HG02571 (cell line): Measurements from ENCODE around the gene PODXL.

Source experiments
- ATAC-seq: cut with Tn5 transposase; IDR thresholded peaks from one replicate; pipeline ENCODE4 v1.9.1; 2021; ENCODE audit warnings: mild to moderate bottlenecking, moderate library complexity; ENCODE audit not compliant: unreplicated experiment

The PODXL gene

DNA sequence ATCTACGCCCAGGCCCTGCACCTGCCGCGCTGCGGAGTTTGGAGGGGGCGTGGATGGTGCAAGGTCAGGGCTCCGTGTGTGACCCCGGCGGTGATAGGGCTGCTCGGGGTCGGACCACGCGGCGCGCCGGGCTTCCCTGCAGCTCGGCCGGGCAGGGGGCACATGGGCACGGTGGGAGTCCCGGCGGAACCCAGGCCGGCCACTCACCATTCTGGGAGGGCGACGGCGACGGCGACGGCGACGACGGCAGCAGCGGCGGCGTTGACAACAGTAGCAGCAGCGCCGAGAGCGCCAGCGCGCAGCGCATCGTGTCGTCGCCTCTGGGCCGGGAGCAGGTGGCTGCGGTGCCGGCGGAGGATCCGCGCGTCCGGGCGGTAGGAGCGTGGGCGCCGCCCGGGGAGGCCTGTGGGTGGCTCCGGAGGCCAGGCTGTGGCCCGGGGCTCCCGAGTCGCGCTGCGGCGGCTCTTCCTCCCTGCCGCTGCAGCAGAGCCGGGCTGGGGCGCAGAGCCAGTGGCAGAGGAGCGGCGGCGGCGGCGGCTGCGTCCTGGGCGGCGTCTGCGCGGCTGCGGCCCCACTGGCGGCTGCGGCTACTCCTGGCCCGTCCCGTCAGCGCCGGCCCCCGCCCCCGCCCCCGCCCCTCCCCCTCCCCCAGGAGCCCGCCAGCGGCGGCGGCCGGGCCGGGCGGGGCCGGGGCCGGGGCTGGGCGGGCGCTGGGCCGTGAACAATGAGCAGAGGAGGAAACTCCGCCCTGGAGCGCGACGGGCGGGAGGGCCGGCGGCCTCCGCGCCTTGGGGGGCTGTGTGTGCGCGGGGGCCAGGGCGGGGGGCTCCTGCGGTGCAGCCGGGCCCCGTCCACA, at the start of gene PODXL:
Gene PODXL, minus strand, starts transcription at position 576 of the 856 bp plus-strand sequence. Its CDS starts 269 bp downstream, at position 307.
- peak; percentile 80 for ATAC-seq

DNA sequence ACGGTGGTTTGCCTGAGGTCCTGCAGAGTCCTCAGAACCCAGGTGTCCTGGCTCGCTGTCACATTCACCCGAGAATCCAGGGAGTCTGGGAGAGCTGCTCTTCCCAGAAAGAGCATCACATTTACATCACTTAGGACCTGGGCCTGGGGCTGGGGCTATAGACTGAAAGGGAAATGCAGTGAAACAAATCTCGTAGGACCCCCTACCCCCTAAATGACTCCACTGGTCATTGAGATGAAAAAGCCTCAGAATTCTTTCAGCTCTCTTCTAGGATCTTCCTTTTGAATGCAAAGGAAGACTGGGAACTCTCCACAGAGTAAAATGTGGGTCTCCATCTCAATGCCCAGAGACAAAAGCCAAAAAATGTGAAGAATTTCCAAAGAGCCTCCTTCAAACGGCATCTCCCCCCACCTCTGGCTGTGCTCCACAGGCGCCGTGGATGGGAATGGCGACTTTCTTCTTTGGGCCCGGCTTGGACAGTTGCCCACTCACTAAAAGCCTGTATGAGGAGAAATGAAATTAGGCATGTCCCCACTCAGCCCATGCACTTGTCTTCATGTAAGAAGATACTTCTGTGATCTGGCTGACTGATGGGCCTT, 49.0 kb upstream of the PODXL start:
- ATAC-seq = no peak

DNA sequence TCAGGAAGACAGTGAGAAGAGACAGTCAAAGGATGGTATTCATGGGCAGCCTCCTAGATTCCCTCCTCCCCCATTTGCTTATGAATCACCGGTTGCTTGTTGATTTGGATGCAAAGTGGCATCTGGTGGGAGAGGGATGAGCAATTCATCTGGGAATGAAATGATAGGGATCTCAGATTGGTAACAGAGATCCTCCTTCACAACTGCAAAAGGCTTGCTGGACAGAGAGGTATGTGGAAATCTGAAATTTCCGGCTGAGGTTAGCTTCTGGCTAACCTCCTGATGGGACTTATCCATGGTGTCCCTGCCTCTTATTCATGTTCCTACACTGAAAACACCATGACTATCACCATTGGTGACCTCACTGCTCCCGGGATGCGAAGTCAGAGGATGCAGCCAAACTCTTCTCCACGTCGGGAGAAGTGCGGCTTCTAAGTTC, 48.4 kb upstream of the PODXL start:
- ATAC-seq = no peak

DNA sequence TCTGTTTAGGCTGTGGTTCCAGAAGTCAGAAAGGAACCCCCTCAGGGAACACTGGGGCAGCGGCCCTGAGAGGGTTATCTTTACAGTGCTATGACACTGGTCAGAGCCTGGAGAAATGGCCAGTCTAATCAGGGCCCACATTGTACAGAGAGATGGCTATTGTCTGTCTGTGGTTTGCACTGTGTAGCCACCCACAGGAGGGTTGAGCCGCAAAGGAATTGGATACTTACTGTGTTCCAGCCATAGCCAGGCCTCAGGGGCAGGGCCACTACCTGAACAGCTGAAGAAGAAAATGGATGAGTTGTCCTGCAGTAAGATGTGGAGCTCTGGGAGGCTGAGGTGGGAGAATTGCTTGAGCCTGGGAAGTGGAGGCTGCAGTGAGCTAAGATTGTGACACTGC, 47.5 kb upstream of the PODXL start:
- no peak for ATAC-seq

DNA sequence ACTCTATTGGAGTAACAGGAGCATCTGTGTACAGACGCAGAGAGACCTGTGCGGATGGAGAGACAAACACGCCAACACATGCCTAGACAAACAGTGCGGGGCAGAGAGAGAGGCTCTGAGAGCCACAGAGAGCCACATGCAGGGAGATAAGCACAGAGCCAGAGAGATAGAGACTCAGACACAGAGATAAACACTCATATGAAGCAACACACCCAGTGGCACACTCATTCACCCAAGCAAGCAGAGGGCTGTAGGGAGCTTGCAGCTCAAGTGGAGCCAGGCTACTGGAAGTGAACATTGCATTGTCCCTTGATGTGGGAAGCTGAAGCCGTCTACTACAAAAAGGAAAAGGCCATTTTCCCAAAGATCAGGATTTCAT, 46.6 kb upstream of the PODXL start:
- no peak for ATAC-seq

DNA sequence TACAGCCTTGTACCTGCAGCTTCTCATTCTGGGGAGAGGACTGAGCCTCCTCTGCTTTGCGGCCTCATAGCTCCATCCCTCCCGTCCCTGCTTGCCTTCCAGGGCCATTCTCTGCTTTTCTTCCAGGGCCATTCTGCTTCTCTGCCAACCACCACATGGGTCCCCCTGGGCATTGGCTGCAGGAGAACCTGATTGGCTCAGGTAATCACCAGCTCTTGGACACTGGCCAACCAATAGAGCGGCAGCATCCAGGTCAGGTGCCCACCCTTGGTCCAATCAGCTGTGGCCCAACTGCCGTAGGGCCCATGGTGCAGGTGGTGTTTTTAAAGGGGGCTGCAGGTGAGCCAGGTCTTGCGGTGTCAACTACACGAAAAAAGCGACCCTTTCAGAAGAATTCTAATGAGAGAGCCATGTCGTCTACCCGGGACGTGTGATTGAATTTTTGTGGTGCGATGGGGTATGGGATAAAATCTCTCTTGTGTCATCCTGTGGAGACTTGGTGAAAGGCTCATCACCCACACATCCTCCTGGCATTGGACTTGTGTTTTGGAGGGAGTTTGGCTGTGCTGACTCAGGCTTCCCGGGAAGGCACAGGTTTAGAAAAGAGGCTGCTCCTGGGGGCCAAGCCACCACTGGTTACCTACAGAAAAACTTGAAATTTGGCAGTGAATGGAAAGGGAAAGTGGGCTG, 46.0 kb upstream of the PODXL start:
- ATAC-seq = no peak

DNA sequence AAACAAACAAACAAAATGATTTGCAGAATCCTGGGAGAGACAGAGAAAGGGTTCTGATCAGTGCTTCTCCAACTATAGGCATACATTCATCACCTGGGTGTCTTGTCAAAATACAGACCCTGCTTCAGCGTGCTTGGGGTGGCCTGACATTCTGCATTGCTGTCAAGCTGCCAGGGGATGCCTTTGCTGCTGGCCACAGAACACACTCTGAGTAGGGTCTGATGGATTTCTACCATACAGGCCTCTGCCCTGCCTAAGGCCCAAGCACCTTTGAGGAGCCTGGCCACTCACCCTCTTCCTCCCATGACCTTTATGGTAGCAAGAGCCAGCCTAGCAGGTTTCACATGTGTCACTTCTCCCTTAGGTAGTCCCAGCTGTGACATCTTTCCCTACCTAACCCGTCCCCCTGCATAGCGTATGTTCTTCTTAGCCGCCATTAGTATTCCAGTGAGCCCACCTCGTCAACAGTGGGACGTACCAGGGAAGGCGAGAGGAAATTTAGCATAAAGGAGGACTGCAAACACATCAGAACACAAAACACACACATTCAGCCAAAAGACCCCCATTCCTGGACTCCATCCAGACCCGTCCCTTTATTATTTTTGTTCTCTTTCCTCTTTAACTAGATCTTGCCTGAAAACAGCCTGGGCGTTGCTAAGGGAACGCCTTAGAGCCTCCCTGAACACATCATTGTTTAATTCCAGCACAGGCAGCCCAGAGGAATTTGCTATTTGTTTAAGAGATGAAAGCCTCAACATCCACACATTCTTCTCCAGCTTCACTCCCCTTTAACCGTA, 43.9 kb upstream of the PODXL start:
- no peak for ATAC-seq

DNA sequence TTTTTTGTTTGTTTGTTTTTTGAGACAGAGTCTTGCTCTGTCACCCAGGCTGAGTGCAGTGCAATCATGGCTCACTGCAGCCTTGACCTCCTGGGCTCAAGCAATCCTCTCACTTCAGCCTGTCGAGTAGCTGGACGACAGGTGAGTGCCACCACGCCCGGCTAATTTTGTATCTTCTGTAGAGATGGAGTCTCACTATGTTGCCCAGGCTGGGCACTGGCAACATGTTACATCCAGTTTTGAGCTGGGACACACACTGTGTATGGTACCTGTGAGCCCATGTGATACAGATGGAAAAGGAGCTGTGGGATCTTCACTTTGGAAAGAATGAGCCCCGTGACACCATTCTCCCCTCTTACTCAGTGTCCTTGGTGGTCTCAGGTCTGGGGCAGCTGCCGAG, 40.4 kb upstream of the PODXL start:
- ATAC-seq = no peak

DNA sequence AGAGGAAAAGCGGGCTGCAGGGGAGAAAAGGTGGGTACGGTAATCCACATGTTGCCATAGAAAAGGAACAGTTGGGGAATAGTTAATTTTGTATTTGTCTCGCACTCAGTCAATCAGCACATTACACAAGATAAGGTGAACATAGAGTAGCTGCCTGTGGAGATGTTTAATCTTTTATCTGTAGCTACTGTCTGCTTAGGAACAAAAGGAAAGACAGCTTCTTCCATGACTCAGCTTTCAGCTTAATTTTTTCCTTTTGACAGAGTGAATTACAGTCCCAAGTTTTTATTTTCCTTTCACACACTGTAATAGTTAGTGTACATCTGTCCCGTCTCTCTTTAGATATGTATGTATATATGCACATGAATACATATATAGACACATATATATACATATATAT, 39.3 kb upstream of the PODXL start:
- no peak for ATAC-seq

DNA sequence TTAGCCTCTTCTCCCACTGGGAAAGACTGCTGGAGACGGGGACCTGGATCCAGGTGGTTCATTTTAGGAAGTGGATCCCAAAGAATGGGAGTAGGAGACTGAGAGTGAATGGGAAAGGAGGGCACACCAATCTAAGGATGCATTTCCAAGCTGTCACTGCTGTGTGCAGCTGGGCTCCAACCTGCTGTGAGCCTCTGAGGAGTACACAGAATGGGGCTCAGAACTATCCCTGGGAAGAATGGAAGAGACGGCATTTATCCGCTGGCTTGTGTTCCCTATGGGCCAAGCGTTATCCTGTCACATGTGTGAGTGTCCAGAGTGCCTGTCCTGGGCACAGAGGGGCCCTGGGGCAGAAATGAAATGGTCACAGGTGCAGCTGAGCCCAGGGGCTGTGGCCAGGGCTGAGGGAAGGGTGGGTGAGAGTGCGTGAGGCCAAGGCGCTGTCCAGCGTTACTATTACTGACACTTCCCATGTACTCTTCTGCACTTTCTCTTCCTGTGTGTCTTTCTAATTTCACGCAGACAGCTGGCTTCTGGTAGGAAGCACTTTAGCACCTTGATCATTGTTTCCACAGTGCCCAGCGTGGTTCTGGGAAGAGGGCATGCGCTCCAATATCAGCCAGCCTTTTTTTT, 35.4 kb upstream of the PODXL start:
- no peak for ATAC-seq

DNA sequence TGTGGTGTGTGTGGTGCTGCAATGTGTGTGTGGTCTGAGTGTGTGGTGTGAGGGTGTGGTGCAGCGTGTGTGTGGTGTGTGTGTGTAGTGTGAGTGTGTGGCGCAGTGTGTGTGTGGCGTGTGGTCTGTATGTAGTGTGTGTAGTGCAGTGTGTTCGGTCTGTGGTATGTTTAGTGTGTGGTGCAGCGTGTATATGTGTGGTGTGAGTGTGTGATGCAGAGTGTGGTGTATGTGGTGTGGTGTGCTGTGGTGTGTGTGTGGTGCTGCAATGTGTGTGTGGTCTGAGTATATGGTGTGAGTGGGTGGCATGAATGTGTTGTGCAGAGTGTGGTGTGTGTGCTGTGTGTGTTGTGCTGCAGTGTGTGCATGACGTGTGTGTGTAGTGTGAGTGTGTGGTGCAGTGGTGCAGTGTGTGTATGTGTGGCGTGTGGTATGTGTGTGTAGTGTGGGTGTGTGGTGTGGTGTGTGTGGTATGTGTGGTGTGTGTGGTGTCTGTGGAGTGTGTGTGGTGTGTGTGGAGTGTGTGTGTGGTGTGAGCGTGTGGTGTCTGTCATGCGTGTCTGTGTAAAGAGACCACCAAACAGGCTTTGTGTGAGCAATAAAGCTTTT, 31.0 kb upstream of the PODXL start:
- no peak for ATAC-seq

DNA sequence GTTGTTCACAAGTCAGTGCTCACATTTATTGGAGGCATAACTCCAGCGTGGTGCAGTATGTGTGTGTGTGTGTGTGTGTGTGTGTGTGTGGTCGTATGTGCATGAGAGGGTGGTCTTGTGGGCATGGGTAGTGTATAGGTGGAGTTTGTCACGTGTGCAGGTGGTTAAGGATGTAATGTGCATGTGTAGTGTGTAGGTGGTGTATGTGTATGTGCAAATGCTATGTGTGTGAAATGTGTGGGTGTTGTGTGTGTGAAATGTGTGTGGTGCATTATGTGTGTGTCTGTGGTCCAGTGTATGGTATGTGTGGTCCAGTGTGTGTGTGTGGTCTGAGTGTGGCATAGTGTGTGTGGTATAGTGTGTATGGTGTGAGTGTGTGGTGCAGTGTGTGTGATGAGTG, 30.3 kb upstream of the PODXL start:
- no peak for ATAC-seq

DNA sequence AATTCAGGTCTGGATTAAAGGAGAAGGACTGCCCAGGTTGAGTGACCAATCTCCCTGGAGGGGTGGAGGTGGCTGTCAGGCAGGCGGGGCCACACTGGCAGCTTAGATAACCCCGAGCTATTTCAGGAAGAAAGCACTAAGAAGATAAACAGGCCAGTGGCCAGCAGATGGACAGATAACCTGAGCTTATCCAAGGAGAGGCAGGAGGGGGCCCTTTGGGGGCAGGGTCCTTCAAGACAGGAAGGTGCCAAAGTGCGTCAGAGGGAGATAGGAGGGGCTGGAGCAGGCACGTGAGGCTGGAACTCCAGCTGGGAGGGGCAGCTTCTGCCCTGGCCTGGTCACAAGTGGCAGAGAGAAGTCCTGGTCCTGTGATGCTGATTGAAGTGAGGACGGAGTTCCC, 29.8 kb upstream of the PODXL start:
- ATAC-seq = no peak

DNA sequence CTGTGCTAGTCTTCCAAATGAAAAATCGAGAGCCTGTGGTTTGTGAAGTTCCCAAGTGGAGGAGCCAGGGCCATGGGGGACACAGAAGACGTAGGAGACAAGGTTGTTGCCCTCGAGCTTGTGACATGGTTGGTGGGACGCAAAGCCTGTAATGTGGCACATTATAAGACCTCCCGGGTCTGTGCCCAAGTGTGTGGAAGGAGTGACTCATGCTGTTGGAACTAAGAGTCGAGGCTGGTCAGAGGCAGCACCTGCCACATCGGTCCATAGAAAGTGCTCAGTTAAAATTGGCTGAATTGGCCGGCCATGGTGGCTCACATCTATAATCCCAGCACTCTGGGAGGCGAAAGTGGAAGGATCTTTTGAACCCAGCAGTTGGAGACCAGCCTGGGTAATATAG, 27.0 kb upstream of the PODXL start:
- no peak for ATAC-seq

DNA sequence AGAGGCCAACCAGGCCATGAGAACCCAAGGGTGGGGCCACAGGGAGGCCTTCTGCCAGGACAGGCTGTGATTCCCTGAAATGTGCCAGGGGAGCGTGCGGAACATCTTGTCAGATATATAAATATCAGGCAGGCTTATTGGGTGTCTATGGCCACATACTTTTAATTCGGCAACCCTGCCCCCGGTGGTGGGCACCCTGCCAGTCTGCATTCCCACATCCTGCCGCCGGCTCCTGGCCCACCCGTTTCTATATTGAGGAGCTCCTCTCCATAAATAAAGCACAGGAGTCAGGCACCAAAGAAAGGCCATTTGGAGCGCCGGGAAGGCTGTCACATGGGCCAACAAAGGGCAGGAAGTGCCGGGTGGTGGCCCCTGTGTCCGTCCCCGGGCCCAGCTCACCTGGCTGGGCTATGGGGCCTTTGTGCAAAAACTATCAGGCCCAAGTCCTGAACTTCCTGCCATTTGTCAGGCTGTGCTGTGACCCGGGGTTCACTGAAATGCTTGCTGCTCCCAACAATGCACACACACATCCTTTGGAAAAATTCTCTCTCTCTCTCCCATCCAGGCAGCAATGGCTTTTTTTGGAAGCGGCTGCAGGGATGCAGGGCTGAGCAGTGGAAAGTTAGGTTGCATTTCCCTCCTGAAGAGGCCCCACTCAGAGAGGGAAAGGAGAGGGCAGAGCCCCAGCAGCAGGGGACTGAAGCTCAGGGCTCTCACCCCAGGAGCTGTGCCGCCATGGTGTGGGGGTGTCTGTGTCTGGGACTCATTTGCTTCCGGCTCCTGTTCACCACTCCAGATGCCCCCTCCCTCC, 25.0 kb upstream of the PODXL start:
- ATAC-seq = no peak

DNA sequence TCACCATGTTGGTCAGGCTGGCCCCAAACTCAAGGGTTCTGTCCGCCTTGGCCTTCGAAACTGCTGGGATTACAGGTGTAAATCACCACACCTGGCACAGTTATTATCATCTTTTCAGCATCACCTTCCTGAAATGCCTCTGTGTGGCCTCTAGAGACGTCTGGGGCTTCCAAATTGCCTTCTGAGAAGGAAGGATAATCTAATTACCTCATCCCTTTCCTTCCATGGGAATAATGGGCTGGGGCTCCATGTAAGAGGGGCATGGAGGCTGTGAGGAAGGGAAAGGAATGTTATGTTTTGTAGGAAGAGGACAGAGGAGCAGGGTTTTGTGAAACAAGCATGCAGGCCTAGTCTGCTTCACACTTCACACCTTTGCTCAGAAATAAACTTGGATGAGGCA, 22.2 kb upstream of the PODXL start:
- ATAC-seq = no peak

DNA sequence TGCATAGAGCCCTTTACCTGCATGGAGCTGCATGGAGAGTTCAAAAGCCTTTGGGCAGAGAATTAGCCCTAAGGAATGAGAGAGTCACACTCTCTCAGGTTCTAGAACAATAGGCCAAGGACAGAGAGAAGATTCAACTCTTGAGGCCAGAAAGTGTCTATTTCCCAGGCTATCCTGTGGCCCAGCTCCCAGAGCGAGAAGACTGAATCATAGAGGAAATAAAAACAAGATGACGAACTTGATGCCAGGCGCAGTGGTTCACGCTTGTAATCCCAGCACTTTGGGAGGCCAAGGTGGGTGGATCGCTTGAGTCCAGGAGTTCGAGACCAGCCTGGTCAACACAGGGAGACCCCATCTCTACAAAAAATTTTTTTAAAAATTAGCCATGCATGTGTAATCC, 18.3 kb upstream of the PODXL start:
- no peak for ATAC-seq

DNA sequence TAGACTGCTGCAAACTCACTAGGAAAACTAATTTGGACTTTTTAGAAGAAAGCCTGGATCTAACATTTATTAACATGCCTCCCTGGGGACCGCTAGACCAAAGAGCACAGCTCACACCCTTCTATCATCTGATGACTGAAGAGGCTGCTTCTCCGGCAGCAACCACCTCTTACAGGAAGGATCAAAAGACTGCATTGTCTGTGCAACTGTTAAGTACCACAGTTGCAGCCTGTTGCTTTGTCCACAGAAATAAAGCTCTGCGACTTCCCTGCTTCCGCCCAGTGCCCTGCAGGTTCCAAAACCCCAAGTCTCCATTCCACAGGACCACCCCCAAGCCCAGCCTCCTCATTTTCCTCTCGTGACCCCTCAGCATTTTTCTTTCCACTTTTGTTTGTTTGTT, 14.0 kb upstream of the PODXL start:
- no peak for ATAC-seq

DNA sequence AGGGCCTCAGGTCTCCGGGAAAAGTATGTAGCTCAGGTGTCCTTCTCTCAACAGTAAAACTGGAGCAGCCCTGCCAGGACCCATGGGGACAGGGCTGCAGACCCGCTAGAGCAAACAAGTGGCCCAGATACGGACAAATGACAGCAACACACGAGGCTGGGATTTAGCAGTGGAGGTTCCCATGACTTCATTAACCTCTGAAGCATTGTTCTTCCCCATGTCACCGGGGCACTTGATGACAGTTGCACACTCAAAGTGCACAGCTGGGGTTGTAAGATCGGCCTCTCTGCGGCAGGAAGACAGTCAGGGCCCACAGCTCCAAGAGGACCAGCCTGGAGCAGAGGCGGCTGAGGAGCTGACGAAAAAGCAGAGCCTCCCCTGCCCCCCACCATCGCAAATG, 12.5 kb upstream of the PODXL start:
- no peak for ATAC-seq

DNA sequence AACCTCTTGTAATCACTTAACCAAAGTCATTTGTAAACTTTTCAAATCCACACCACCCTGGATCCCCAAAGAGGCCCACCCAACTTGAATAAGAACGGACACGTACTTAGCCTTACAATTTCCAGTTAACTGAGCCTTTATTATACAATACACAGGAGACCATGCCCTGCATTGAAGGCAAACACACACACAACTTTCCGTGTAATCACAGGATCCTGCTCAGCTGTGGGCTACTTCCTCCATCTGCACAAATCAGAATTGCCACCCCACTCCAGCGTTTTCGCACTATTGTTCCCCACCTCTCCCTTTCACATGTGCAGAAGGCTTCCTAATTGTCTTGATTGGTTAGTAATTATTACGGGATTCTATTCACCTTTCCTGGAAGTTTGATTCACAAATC, 12.1 kb upstream of the PODXL start:
- no peak for ATAC-seq
